ENCODE measurements around the gene SGPL1.

Gene SGPL1

GRCh38 chr10:70925377-70926225 lies 109.9 kb downstream of the SGPL1 start:
- DNase-seq (ENCODE audit: low spot score): peak; percentile 10

- DNase-seq (ENCODE audit: low spot score): no peak
These were observed 110.7 kb downstream of the SGPL1 start for GRCh38 chr10:70926226-70927000.

DNA sequence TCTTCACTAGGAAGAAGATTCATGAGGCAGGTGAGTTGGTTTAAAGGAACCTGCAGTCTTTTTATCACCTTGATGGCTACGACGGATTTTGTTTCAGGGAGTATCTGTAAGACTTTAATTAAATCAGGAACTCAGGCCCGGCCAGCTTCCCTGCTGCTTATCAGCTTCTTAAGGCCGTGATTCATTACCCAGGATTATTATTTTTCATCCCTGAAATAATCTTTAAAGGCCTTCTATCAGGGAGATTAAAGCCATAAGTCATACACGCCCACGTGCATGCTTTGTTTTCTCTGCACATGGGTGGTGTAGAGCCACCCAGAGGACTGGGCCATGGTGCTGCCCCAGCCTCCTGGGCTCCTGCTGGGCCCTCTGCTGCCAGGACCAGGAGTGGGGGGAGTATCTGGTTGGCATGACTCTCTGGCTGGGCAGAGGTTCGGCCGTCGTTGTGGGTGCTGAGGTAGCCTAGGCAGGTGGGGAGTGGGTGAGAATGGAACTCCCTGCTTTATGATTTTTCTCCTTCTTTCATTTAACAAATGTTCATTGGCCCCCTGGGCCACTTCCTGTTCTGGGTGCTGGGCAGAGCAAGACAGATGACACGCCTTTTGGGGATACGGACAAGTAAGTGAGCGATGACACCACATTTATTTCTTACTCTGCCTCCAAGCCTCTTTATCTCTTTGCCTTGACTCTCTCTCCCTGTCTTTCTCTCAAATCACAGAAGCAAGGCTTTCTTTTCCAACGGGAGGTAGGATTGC lies 111.6 kb downstream of the SGPL1 start:
- DNase-seq (ENCODE audit: low spot score): no peak

GRCh38 chr10:70928140-70928539 lies 112.4 kb downstream of the SGPL1 start:
- no peak for DNase-seq (ENCODE audit: low spot score)

GRCh38 chr10:70930263-70931000 lies 114.7 kb downstream of the SGPL1 start:
- no peak for DNase-seq (ENCODE audit: low spot score)
